ENCODE measurements around the gene DLX2. TPM values are rescaled to one million over a fixed set of nuclear protein-coding genes. Genes with fewer than 3 reads are reported as not detected.

DLX2 gene
- total and polyA plus RNA-seq, 2 donors (not counting 3 experiments of a cell fraction or from before 2014, with no cell fraction given) = not detected

DNA sequence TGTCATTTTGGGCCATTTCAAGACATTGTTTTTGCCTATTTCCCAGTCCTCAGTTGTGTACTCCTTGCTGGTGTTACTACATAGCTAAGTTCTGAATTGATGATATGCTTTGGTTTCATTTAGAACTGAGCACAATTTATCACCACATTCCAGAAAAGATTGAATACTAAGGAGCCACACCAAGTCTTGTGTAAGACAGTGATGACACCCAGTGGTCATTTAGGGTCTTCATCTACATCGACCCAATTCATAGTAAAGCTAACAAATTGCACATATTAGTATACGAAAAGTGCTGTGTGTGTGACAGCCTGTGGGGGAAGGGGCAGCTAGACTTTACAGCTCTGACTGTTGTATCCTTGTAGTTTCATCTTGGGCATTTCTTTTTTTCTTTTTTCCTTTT lies 10.9 kb upstream of the DLX2 start:
- dilution Hi-C loops (cut with MboI; ENCODE audit: extremely low pct_ligation_motif_present, low sequenced_read_pairs) = no loop called here
- H3K4me1 ChIP-seq (ENCODE audit: control insufficient read depth, extremely low read depth, insufficient read depth, low read length) = peaks cover under 1% of the 10 kb centered on the region
- POLR2A ChIA-PET = no interaction called here
- no peaks in the 10 kb centered on the region for H3K9me1 ChIP-seq (replicated peaks; ENCODE audit: control insufficient read depth, extremely low read depth, insufficient read depth, low read length)
- no peak overlapping the region for H3K4me2 ChIP-seq (ENCODE audit: insufficient read depth, low read length)
- H3K79me2 ChIP-seq (ENCODE audit: control insufficient read depth, insufficient read depth, low read length) = no peaks in the 10 kb centered on the region
- DNase-seq (ENCODE audit: low read depth, low spot score) (peak; percentile 42), FAIRE-seq (peak; percentile 31)
- intact Hi-C loops (cut with micrococcal nuclease) = loop anchor here (1.0 kb wide), 1 partner anchor 515 kb away; no protein-coding TSS in a partner anchor
- H3K27me3 ChIP-seq (ENCODE audit: control insufficient read depth in 2 of 2, insufficient read depth in 2 of 2, low read length in 2 of 2) = no peaks in the 10 kb centered on the region
- no peak overlapping the region for H3K9ac ChIP-seq (replicated peaks; ENCODE audit: extremely low read depth, insufficient read depth, low read length)
- CTCF ChIA-PET = interaction anchor here (0.5 to 5.2 kb wide), 28 partner anchors 8 to 1141 kb away, joined by 3 to 63 read pairs (median 4); partner anchors contain the start of genes DLX2, HAT1 and SLC25A12
- no peak overlapping the region for H3K4me3 ChIP-seq (replicated peaks in 1 of 3; ENCODE audit: insufficient read depth in 1 of 3, low read depth in 1 of 3, low read length in 3 of 3)
- no peaks in the 10 kb centered on the region for H3K9me3 ChIP-seq (replicated peaks; ENCODE audit: control insufficient read depth, insufficient read depth, low read length)
- BruUV-seq (replicated peaks) = no TSS peak
- H4K20me1 ChIP-seq (replicated peaks; ENCODE audit: control insufficient read depth, extremely low read depth, insufficient read depth, low read length) = no peaks in the 10 kb centered on the region
- H2AFZ ChIP-seq (ENCODE audit: low read depth, low read length) = no peak overlapping the region
- TF ChIP-seq POLR2A (IDR thresholded peaks at IDR 0.05; ENCODE audit: low read depth, low read length) (no peak), FOS (IDR thresholded peaks at IDR 0.05; ENCODE audit: borderline replicate concordance, insufficient read depth, low read length) (no peak), GATA2 (IDR thresholded peaks at IDR 0.05; ENCODE audit: insufficient read depth, insufficient read length, low read depth, low read length) (no peak), EZH2 (IDR thresholded peaks at IDR 0.05; ENCODE audit: borderline replicate concordance, low read depth, low read length, severe bottlenecking) (no peak), POLR2AphosphoS5 (IDR thresholded peaks at IDR 0.05; ENCODE audit: insufficient read depth, low read depth, low read length) (no peak), JUN (IDR thresholded peaks at IDR 0.05; ENCODE audit: borderline replicate concordance, insufficient read depth, insufficient read length, low read depth) (no peak), MYC (IDR thresholded peaks at IDR 0.05; ENCODE audit: low read depth, low read length) (no peak)
- TF ChIP-seq, protein P1, sequence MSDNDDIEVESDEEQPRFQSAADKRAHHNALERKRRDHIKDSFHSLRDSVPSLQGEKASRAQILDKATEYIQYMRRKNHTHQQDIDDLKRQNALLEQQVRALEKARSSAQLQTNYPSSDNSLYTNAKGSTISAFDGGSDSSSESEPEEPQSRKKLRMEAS (IDR thresholded peaks at IDR 0.05; ENCODE audit: insufficient read depth, insufficient read length) = no peak
- TF ChIP-seq, protein P2, sequence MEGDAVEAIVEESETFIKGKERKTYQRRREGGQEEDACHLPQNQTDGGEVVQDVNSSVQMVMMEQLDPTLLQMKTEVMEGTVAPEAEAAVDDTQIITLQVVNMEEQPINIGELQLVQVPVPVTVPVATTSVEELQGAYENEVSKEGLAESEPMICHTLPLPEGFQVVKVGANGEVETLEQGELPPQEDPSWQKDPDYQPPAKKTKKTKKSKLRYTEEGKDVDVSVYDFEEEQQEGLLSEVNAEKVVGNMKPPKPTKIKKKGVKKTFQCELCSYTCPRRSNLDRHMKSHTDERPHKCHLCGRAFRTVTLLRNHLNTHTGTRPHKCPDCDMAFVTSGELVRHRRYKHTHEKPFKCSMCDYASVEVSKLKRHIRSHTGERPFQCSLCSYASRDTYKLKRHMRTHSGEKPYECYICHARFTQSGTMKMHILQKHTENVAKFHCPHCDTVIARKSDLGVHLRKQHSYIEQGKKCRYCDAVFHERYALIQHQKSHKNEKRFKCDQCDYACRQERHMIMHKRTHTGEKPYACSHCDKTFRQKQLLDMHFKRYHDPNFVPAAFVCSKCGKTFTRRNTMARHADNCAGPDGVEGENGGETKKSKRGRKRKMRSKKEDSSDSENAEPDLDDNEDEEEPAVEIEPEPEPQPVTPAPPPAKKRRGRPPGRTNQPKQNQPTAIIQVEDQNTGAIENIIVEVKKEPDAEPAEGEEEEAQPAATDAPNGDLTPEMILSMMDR (IDR thresholded peaks at IDR 0.05; ENCODE audit: extremely low read depth in 1 of 2, insufficient read depth in 1 of 2, low read depth in 1 of 2, low read length in 2 of 2) = no peak
- H3K36me3 ChIP-seq (ENCODE audit: control insufficient read depth in 2 of 2, extremely low read depth in 1 of 2, insufficient read depth in 2 of 2, low read length in 2 of 2) = no peaks in the 10 kb centered on the region
- no peak overlapping the region for H3K27ac ChIP-seq (ENCODE audit: insufficient read depth, low read depth, low read length)
